GM12864 (cell line): ENCODE data around the gene SPACDR.
A peak's percentile ranks its signal among the peaks of the same experiment; 100 is the strongest.

Experiments
- DNase-seq: peaks from one replicate; pipeline ENCODE4 v3.0.0-alpha.2; 2011; ENCODE audit warnings: low read depth
- H3K4me3 ChIP-seq: 2 replicates; pipeline ENCODE4 v1.5.1; 2011; ENCODE audit warnings: mild to moderate bottlenecking, low read depth, low read length, control low read depth
- TF ChIP-seq, protein P1 (sequence below): IDR thresholded peaks from 2 replicates; pipeline ENCODE4 v1.5.1; 2011; ENCODE audit warnings: low read depth, mild to moderate bottlenecking, moderate library complexity, low read length, control low read depth, inconsistent platforms; ENCODE audit errors: missing control alignments

The SPACDR gene

DNA sequence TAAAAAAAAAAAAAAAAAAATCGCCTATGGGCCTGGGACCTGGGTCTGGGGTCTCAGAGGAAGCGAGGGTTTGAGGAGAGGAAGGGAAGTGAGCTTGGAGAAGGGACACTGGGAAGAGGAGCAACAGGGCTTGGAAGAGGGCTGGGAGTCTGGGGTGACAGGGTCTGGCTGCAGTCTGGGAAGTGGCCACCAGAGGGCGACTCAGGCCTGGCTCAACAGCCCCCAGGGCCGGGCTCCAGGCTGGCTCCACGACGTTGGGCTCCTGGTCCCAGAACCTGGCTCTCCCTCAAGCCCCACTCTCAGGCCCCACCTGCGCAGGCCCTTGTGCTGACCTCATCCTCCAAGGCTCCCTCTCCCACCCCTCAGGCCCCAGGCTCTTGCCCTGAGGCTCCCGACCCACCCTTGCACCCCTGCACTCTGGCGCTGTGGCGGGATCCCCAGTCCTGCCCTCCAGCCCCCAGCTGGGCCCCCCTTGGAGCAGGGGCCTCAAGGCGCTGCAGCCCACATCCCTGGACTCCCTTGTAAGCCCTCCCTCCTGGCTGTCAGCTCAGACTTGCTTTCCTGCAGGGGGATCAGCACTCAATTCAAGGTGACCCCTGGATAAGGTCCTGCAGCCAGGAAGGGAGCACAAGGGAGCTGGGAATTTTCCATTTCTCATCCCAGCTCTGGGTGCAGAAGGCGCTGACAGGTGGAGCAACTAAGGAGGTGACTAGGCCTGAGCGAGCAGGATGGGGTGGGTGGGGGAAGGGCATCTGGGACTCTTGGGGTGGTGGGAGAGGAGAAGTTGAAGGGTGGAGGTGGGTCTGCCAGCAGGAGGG, 5.4 kb upstream of the SPACDR start:
- TF ChIP-seq, protein P1, sequence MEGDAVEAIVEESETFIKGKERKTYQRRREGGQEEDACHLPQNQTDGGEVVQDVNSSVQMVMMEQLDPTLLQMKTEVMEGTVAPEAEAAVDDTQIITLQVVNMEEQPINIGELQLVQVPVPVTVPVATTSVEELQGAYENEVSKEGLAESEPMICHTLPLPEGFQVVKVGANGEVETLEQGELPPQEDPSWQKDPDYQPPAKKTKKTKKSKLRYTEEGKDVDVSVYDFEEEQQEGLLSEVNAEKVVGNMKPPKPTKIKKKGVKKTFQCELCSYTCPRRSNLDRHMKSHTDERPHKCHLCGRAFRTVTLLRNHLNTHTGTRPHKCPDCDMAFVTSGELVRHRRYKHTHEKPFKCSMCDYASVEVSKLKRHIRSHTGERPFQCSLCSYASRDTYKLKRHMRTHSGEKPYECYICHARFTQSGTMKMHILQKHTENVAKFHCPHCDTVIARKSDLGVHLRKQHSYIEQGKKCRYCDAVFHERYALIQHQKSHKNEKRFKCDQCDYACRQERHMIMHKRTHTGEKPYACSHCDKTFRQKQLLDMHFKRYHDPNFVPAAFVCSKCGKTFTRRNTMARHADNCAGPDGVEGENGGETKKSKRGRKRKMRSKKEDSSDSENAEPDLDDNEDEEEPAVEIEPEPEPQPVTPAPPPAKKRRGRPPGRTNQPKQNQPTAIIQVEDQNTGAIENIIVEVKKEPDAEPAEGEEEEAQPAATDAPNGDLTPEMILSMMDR, result peak; percentile 100
- no peak for DNase-seq

DNA sequence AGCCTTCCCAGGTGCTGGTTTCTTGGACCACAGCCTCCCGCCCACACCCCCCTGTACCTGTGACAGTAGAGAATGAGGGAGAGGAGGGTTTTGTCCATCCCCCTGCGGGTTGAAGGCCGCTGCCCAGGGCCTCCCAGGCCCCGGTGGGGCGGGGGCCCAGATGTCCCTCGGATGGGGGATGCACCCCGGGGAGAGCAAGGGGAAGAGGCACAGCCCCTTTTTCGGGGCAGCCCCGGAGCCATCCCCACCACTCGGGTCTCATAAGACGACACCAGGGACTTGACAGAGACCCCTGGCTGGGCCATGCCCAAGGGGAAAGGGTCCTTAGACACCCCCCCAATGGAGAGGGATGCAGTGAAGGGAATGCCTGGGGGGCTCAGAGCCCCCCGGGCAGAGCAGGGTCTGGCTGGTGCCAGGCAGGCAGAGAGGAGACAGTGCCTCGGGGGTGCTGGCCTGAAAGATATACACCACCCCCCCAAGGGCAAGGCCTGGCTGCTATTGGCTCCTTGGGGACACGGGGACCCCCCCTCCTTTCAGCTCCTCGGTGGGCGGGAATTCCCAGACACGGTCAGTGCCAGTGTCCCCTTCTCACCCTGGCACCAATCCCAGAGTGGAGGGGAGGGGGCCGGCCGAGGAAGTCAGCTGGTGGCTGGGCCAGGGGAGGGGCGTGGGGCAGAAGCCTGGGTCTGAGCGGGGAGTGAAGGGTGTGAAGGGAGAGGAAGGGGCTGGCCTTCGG, 3.7 kb upstream of the SPACDR start:
- DNase-seq, result no peak
- no peak overlapping the region for H3K4me3 ChIP-seq
- TF ChIP-seq, protein P1, result no peak

More for the DNA sequence above, 5.4 kb upstream of the SPACDR start:
- no peak overlapping the region for H3K4me3 ChIP-seq

DNA sequence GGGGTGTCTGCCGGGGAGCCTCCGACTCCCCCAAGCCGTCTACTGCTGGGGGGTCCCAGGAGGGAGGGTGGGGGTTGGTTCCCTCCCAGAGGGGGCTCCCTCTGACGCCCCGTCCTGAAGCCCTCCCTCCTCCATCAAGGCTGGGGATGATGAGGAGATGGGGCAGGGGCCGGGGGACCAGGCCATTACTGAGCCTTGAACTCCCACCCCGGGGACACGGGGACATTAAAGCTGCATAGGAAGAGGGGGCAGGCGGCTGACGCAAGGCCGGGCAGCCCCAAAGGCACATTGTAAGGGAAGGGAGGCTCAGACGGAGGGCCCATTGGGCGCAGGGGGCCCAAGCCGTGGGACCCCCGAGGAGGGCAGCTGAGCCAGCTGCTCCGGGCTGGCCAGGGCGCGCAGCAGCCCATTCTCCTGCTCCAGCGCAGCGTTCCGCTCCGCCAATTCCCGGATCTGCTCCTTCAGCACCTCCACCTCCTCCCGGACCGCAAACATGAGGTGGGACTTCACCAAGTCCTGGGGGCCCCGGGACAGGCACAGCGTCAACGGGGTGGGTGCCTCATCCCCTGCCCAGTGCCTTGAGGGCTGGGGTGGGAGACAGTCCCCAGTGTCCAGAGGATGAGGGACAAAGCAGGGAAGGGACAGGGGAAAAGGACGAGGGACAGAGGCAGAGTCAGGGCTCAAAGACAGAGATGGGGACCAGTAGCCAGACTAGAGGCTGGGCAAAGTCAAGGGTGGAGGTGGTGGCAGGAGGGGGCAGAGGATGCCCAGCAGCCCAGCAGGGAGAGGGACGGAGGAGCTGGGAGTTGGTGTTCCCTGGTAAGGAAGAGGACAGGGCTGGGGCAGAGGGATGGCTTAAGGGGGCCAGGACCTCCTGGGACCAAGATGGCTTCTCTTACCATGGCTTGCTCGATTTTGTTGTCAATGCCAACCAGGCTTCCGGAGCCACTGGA, 2.9 kb upstream of the SPACDR start:
- no peak overlapping the region for H3K4me3 ChIP-seq
- no peak for DNase-seq
- TF ChIP-seq, protein P1, result no peak

DNA sequence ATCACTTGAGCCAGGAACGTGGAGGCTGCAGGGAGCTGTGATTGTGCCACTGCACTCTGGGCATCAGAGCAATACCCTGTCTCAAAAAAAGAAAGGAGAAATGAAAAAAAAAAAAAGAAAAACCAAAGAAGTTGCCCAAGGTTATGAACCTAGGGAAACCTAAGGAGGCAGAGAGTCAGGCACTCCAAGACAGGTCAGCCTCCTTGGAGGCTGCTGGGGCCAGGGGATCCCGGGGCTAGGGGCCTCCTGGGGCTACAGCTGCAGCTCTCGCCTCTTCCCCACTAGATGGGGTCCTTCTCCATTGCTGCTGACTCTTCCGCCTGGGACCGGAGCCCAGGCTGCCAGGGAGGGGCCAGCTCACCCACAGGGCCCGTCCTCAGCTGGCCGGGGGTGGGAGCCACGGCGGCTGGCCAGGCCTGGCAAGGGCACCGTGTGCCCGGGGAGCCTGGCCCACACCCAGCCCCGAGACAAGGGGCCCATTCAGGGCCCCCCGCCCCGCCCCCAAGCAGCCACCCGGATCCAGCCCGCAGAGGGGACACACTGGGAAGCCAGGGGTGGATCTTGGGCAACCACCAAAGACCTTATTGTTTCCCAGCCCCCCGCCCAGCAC, 1.7 kb upstream of the SPACDR start:
- TF ChIP-seq, protein P1, result no peak
- no peak overlapping the region for H3K4me3 ChIP-seq
- DNase-seq, result no peak

DNA sequence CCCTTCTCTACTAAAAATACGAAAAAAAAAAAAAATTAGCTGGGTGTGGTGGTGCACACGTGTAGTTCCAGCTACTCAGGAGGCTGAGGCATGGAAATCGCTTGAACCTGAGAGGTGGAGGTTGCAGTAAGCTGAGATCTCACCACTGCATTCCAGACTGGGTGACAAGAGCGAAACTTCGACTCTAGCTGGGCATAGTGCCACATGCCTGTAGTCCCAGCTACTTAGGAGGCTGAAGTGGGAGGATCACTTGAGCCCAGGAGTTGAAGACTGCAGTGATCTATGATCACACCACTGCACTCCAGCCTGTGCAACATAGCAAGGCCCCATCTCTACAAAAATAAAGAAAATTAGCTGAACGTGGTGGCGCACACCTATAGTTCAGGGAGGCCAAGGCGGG, 1.2 kb upstream of the SPACDR start:
- TF ChIP-seq, protein P1, result no peak

DNA sequence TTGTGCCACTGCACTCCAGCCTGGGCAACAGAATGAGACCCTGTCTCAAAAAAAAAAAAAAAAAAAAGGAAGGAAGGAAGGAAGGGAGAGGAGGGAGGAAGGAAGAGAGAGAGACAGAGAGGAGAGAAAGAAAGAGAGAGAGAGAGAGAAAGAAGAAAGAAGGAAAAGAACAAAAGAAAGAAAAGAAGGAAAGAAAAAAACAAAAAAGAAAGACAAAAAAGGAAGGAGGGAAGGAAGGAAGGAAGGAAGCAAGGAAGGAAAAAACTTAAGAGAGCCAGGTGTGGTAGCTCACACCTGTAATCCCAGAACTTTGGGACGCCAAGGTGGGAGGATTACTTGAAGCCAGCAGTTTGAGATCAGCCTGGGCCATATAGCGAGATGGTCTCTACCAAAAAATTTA, 731 bp upstream of the SPACDR start:
- H3K4me3 ChIP-seq, result no peak overlapping the region
- DNase-seq, result no peak
- TF ChIP-seq, protein P1, result no peak

More for the DNA sequence above, 1.2 kb upstream of the SPACDR start:
- no peak overlapping the region for H3K4me3 ChIP-seq
- DNase-seq, result no peak
